HG02884 (cell line): Measurements from ENCODE around the gene MAB21L3.
A peak's percentile ranks its signal among the peaks of the same experiment; 100 is the strongest.
"Not testable (repeated sequence)": the region's sequence is repeated elsewhere in the genome, so short reads cannot be mapped to it uniquely, and the experiment has no call there.

Experiments
- ATAC-seq: cut with Tn5 transposase; IDR thresholded peaks from one replicate; pipeline ENCODE4 v1.9.1; 2021; ENCODE audit warnings: mild to moderate bottlenecking, moderate library complexity; ENCODE audit not compliant: unreplicated experiment

Gene MAB21L3

GRCh38 chr1:116133696-116134475 lies 22.7 kb downstream of the MAB21L3 start:
- no peak for ATAC-seq

GRCh38 chr1:116134476-116134773 lies 23.2 kb downstream of the MAB21L3 start:
- no peak for ATAC-seq

GRCh38 chr1:116138277-116138792 lies 27.1 kb downstream of the MAB21L3 start:
- no peak for ATAC-seq

GRCh38 chr1:116139592-116140134 lies 28.5 kb downstream of the MAB21L3 start:
- no peak for ATAC-seq

- ATAC-seq: no peak
Observed at GRCh38 chr1:116144151-116144550, 33.0 kb downstream of the MAB21L3 start.

- not testable (repeated sequence) for ATAC-seq
Observed at GRCh38 chr1:116146447-116147113, 35.4 kb downstream of the MAB21L3 start.

GRCh38 chr1:116147114-116147510 lies 35.9 kb downstream of the MAB21L3 start:
- ATAC-seq: no peak

- no peak for ATAC-seq
Observed at GRCh38 chr1:116147972-116148371, 36.8 kb downstream of the MAB21L3 start.

GRCh38 chr1:116148967-116149366 lies 37.8 kb downstream of the MAB21L3 start:
- ATAC-seq: no peak

- ATAC-seq: no peak
Observed at GRCh38 chr1:116150368-116150767, 39.2 kb downstream of the MAB21L3 start.

- peak; percentile 100 for ATAC-seq
Observed at GRCh38 chr1:116151739-116152576, 40.8 kb downstream of the MAB21L3 start.

GRCh38 chr1:116152577-116152943 lies 41.4 kb downstream of the MAB21L3 start:
- no peak for ATAC-seq

- no peak for ATAC-seq
Observed at GRCh38 chr1:116152950-116153691, 41.9 kb downstream of the MAB21L3 start.

GRCh38 chr1:116153692-116154031 lies 42.5 kb downstream of the MAB21L3 start:
- no peak for ATAC-seq

- ATAC-seq: no peak
Observed at GRCh38 chr1:116154536-116154935, 43.3 kb downstream of the MAB21L3 start.

GRCh38 chr1:116157096-116157495 lies 45.9 kb downstream of the MAB21L3 start:
- no peak for ATAC-seq

GRCh38 chr1:116159177-116159576 lies 48.0 kb downstream of the MAB21L3 start:
- no peak for ATAC-seq

- no peak for ATAC-seq
Observed at GRCh38 chr1:116159611-116160010, 48.4 kb downstream of the MAB21L3 start.

GRCh38 chr1:116161390-116161789 lies 50.2 kb downstream of the MAB21L3 start:
- no peak for ATAC-seq

GRCh38 chr1:116161877-116162390 lies 50.7 kb downstream of the MAB21L3 start:
- ATAC-seq: no peak
